VCaP (cell line): ENCODE results near the gene MGAT3.

Experiments
- H3K27ac ChIP-seq: fragments of 450-650 bp; 2 replicates; pipeline ENCODE4 v1.5.1; 2017
- CTCF ChIP-seq: fragments of 450-650 bp; conservative IDR thresholded peaks from 2 replicates; pipeline ENCODE4 v1.5.1; 2017; ENCODE audit warnings: mild to moderate bottlenecking, moderate library complexity

MGAT3 gene

GRCh38 chr22:39463931-39464390 lies 7.1 kb downstream of the MGAT3 start:
- H3K27ac ChIP-seq, result no peak overlapping the region
- no peak for TF ChIP-seq CTCF

GRCh38 chr22:39466228-39467006 lies 9.6 kb downstream of the MGAT3 start:
- no peak for TF ChIP-seq CTCF
- no peak overlapping the region for H3K27ac ChIP-seq

- H3K27ac ChIP-seq, result no peak overlapping the region
- no peak for TF ChIP-seq CTCF
Observed at GRCh38 chr22:39467390-39467895, 10.6 kb downstream of the MGAT3 start.

- H3K27ac ChIP-seq, result no peak overlapping the region
Observed at GRCh38 chr22:39468487-39469325, 11.9 kb downstream of the MGAT3 start.

GRCh38 chr22:39469326-39469680 lies 12.5 kb downstream of the MGAT3 start:
- no peak for TF ChIP-seq CTCF
- no peak overlapping the region for H3K27ac ChIP-seq

More at GRCh38 chr22:39468487-39469325, 11.9 kb downstream of the MGAT3 start:
- TF ChIP-seq CTCF, result no peak

GRCh38 chr22:39469681-39470450 lies 13.1 kb downstream of the MGAT3 start:
- H3K27ac ChIP-seq, result peak overlapping the region; percentile 59; the same call in 1 of the 2 replicates
- no peak for TF ChIP-seq CTCF
